Upper lobe of right lung (tissue), 1 donor: ENCODE data around the gene PM20D1. TPM values are rescaled to one million over a fixed set of nuclear protein-coding genes. Genes with fewer than 3 reads are reported as not detected.
"Not testable (repeated sequence)": the region's sequence is repeated elsewhere in the genome, so short reads cannot be mapped to it uniquely, and the experiment has no call there.

Experiments
- ATAC-seq: fragments of 200-7000 bp; cut with Tn5 transposase; one replicate; pipeline ENCODE4 v1.9.1; 2020; ENCODE audit warnings: mild to moderate bottlenecking, moderate library complexity
- DNase-seq: peaks from one replicate; pipeline ENCODE4 v3.0.0-alpha.2; 2020
- H3K27ac ChIP-seq: fragments of 200-600 bp; one replicate; pipeline ENCODE4 v1.8.0; 2022
- H3K27me3 ChIP-seq: fragments of 200-600 bp; one replicate; pipeline ENCODE4 v1.8.0; 2022; ENCODE audit warnings: mild to moderate bottlenecking
- H3K36me3 ChIP-seq: fragments of 200-600 bp; one replicate; pipeline ENCODE4 v1.8.0; 2022
- H3K4me1 ChIP-seq: fragments of 200-600 bp; one replicate; pipeline ENCODE4 v1.8.0; 2022
- H3K4me3 ChIP-seq: fragments of 200-600 bp; one replicate; pipeline ENCODE4 v1.8.0; 2022; ENCODE audit warnings: mild to moderate bottlenecking
- H3K9me3 ChIP-seq: fragments of 200-600 bp; one replicate; pipeline ENCODE4 v1.8.0; 2022
- CTCF ChIP-seq: fragments of 200-600 bp; IDR thresholded peaks from one replicate; pipeline ENCODE4 v1.8.0; 2022; ENCODE audit warnings: antibody characterized with exemption
- intact Hi-C: fragments of 100-400 bp; cut with DNase I; formaldehyde crosslinking; loops from one replicate; pipeline ENCODE4 v1.11.0; 2022
- total RNA-seq: library from RNA; stranded (reverse); fragmentation: NEBNext Ultra II Directional; extraction: Animal tissue kit (Norgen Biotek cat#: 25700); gene quantifications from one replicate; pipeline ENCODE4 v1.2.1, GENCODE V29; 2021
- donor health status: DM: no; HTN: yes; CAD: no; lungs with severe emphysema.

The PM20D1 gene
- total RNA-seq, 1 donor from 2014 or later = 0.72 TPM

- H3K4me3 ChIP-seq = no peak overlapping the region
- ATAC-seq (no peak), DNase-seq (no peak)
- no peaks in the 10 kb centered on the region for H3K4me1 ChIP-seq
- H3K9me3 ChIP-seq = no peaks in the 10 kb centered on the region
- intact Hi-C loops = no loop called here
- no peak overlapping the region for H3K27ac ChIP-seq
- no peaks in the 10 kb centered on the region for H3K27me3 ChIP-seq
- TF ChIP-seq CTCF = peak; percentile 8
- no peaks in the 10 kb centered on the region for H3K36me3 ChIP-seq
Measured at GRCh38 chr1:205858141-205858961, 8.4 kb upstream of the PM20D1 start.

DNA sequence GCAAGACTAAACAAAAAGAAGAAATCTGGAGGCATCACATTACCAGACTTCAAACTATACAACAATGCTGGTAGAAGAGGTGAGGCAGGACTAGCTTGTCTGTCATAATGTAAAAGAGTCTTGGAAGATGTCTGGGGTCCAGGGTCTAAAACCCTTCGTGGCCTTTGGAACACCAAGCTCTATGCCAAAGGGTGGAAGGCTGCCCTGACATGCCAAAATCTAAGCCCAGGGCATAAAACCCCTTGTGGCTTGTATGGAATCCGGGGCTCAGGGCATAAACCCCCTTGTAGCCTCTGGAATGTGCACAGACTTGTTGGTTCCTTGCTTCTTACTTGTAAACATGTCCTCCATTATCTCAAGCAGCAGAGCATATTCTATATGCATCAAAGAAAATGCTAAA lies 7.6 kb upstream of the PM20D1 start:
- not testable (repeated sequence) for H3K27ac ChIP-seq

DNA sequence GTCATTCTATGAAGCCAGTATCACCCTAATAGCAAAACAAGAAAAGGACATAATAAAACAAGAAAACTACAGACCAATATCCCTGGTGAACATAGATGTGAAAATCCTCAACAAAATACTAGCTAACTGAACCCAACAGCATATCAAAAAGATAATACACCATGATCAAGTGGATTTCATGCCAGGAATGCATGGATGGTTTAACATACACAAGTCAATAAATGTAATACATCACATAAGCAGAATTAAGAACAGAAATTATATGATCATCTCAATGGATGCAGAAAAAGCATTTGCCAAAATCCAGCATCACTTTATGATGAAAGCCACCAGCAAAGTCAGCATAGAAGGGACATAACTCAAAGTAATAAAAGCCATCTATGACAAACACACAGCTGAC lies 6.5 kb upstream of the PM20D1 start:
- ATAC-seq (no peak), DNase-seq (no peak)
- Histone ChIP-seq H3K4me3 (no peak overlapping the region), H3K36me3 (no peaks in the 10 kb centered on the region), H3K9me3 (no peaks in the 10 kb centered on the region), H3K4me1 (no peaks in the 10 kb centered on the region), H3K27ac (no peak overlapping the region), H3K27me3 (no peaks in the 10 kb centered on the region)
- intact Hi-C loops = no loop called here
- no peak for TF ChIP-seq CTCF

More for the DNA sequence above, 7.6 kb upstream of the PM20D1 start:
- DNase-seq, H3K4me1 ChIP-seq, intact Hi-C loops, H3K4me3 ChIP-seq, H3K36me3 ChIP-seq, ATAC-seq, H3K27me3 ChIP-seq, H3K9me3 ChIP-seq: not testable (repeated sequence)

GRCh38 chr1:205852969-205853368 lies 3.0 kb upstream of the PM20D1 start:
- intact Hi-C loops = no loop called here
- Histone ChIP-seq H3K9me3 (no peaks in the 10 kb centered on the region), H3K27ac (no peak overlapping the region), H3K4me3 (no peak overlapping the region), H3K4me1 (peaks cover 9% of the 10 kb centered on the region), H3K27me3 (no peaks in the 10 kb centered on the region), H3K36me3 (no peaks in the 10 kb centered on the region)
- TF ChIP-seq CTCF = no peak
- DNase-seq (no peak), ATAC-seq (no peak)

DNA sequence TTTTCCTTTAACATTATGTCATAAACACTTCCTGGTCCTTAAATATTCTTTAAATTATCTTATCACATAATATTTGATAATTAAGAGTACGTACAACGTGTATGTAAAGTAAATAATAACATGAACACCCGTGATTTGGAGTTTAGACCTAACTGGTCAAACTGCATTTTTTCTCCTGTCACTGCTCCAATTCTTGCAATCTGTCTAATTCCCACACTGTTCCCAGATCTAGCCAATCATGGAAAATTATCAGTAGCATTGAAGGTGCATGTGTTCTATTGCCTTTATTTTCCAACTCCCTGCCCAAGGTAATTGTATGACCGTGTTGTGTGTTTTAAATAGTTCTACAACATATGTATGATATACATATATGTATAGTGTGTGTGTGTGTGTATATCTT lies 2.1 kb upstream of the PM20D1 start:
- DNase-seq (no peak), ATAC-seq (no peak)
- Histone ChIP-seq H3K4me1 (peaks cover 9% of the 10 kb centered on the region), H3K36me3 (no peaks in the 10 kb centered on the region), H3K27me3 (no peaks in the 10 kb centered on the region), H3K4me3 (no peak overlapping the region), H3K9me3 (no peaks in the 10 kb centered on the region), H3K27ac (no peak overlapping the region)
- intact Hi-C loops = no loop called here
- TF ChIP-seq CTCF = no peak

DNA sequence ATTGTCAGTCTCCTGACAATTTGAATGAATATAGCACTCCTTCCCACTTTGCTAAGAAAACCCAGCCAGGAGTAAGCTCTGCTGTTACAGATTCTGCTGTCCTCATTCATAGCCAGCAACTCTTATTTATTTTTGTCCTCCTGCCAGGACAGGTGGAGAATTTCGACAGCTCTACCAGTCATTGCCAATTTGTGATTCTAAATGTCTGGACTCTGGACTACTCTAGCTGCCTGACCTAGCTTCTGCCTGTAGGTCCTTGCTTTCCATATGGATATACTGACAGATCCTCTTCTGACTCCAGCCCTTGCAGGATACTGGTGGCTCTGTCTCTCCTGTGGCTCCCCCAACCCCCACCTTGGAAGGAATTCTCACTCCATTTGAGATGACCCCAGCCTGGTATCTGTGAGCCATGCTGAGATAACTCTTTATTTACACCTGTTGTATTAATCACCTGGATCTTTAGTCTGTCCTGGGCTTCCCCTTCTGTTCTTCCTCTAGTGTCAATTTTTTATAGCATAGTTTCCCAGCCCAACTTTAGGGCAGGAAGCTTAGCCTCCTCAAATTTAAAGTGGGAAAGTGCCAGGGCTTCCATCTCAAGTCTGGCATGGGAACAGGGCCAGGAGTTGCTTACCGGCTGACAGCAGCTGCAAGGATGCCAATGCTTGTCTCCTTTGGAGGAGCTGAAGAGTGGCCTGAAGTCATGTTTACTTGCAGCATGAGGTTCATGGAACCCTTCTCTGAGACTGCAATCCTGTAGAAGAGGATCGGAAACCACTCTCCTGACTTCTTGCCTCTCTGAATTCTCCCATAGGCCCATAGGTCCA lies 6.7 kb downstream of the PM20D1 start:
- Histone ChIP-seq H3K27me3 (no peaks in the 10 kb centered on the region), H3K27ac (no peak overlapping the region), H3K36me3 (no peaks in the 10 kb centered on the region), H3K4me1 (no peaks in the 10 kb centered on the region), H3K9me3 (no peaks in the 10 kb centered on the region), H3K4me3 (no peak overlapping the region)
- intact Hi-C loops = no loop called here
- TF ChIP-seq CTCF = no peak
- DNase-seq = no peak
- peak; percentile 19 for ATAC-seq
